Left kidney (tissue), 2 donors: ENCODE results near the gene LSM10. TPM values are rescaled to one million over a fixed set of nuclear protein-coding genes. Genes with fewer than 3 reads are reported as not detected.

Experiments used
- DNase-seq: peaks from one replicate; pipeline ENCODE4 v3.0.0-alpha.2; 2013
- polyA plus RNA-seq: library from polyadenylated mRNA; unstranded; fragments of 120-200 nt; gene quantifications from one replicate; pipeline ENCODE4 v1.2.1, GENCODE V29; 2013; ENCODE audit not compliant: insufficient read length

The LSM10 gene
- polyA plus RNA-seq, 1 donor, result 20.3 TPM

- no peak for DNase-seq
Measured at GRCh38 chr1:36352125-36352909, 45.4 kb downstream of the LSM10 start.

GRCh38 chr1:36351227-36351977, 46.3 kb downstream of the LSM10 start:
- no peak for DNase-seq

DNA sequence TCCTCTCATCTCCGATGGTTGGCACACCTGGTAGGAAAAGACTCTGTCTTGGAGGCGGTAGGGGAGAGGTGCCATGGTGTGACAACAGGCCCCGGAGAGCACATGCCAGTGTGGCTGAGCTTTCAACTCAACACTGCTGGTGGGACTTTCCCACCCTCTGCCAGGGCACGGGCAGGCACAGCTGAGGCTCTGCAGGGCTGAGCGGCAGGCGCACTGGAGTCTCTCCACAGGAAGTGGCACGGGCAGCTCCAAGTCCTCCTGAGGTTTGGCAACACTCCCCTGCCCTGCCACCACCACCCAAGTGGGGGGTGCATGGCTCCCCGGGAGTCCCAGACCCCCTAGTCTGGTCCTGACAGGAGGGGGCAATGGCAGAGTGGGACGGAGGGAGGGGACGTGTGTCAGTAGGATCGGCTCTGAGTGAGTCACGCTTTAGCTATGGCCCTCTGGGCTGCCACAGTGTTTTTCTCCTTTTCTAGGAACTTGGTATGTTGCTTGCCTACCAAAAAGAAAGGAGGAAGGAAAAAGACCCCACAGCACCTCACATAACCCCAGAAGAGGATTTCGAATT, 47.0 kb downstream of the LSM10 start:
- DNase-seq, result no peak

DNA sequence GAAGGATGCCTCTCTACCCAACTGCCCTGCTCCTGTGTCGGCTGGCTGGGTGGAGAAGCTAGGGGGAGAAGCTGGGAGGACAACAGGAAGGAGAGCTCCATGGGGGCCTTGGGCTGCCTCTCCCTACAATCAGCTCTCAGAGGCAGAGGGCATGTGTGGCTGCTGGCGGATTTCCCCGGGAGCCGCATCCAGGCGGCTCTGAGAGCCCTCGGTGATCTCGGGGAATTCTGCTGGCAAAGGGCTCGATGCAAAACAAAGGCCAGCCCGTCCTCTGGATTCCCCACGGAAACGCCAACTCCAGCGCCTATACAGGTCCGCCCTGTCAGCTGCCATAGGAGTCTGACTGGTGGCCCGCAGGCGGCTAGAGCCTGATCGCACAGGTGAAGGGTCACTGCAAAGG, 47.9 kb downstream of the LSM10 start:
- DNase-seq, result no peak

- no peak for DNase-seq
Measured at GRCh38 chr1:36349241-36349671, 48.5 kb downstream of the LSM10 start.

DNA sequence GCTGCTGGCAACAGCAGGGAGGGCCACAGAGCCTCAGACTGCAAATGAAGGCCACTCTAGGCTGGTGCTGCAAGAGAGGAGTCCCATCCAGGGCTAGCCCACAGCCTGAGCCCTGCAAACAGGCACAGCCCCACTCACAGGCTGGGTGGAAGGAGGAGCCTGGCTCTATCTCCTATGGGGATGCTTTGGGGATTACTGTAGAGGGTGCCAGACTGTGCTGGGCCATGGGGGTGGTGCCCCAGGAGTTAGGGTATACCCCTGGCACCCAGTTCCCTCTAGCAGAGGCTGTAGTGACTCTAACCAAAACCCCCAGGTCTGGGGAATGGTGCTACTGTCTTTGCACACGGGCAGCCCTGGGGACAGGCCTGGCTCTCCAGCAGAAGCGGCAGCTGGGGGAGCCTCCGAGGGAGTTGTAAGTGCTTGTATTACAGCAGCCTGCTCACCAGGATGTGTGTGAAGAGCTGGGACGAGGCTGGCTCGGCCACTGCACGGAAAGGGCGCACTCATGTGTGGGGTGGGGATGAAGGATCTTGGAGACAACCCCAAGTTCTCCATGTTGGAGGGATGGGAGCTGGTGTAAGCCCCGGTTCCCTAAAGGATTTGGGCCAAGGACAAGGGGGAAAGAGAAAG, 50.9 kb downstream of the LSM10 start:
- DNase-seq, result no peak

DNA sequence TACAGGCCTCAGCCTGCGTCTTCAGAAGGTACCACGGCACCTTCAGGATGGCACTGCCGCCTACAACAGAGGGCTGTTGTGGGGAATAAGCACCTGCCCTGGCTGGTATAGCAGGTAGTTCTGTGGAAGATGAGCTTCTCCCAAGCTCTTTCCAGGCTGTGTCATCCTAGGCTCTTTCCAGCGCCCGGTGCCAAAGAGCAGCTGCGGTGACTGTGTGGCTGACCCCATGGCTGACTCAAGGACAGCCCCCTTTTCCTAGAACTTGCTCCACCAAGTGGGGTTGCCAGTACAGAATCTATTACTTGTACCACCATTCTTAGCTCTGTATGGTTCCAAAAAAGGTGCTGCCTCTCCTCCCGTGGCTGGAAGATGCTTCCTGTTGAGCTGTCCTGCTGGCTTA, 52.4 kb downstream of the LSM10 start:
- DNase-seq, result no peak

- DNase-seq, result no peak
Measured at GRCh38 chr1:36344395-36344680, 53.4 kb downstream of the LSM10 start.

DNA sequence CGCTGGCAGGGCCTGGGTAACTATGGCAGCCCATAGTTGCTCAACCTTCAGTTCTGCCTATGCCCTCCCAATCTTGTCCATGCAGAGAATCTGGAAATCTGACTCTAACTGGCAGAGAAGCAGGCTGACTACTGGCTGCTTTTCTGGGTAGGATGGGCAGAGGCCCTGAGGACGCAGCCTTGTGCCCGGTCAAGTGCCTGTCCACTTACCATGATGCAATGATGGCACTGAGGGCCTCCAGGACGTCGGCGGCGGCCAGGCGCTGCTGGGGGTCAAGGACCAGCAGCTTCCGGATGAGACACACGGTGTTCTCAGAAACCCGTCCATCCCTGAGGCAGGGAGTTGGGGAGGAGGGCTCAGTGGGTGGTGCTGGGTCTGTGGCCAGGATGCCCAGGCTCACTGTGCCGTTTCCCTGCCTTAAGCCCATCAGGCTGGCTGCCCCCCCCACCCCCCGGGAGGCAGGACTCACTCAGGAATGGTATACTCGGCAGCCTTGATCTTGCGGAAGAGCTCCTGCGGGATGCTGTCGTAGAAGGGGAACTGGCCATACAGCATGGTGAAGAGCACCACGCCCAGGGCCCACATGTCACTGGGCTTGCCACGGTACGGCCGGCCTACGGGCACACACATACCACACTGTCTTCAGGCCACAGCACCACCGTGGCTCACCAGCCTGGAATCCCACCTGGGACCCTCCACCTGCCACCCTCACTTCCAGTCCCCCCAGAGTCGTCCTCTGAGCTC, 53.9 kb downstream of the LSM10 start:
- DNase-seq, result no peak

Other genes starting within 250 kb of the LSM10 start
- gene TRAPPC3, start 248.4 kb downstream of the LSM10 start, polyA plus RNA-seq, result 64.9 TPM
- gene MAP7D1, start 241.7 kb downstream of the LSM10 start, polyA plus RNA-seq, result 54.7 TPM
- 169 TPM for gene THRAP3, start 173.5 kb downstream of the LSM10 start, polyA plus RNA-seq
- 31.2 TPM for gene SH3D21, start 91.5 kb downstream of the LSM10 start, polyA plus RNA-seq
- gene EVA1B, start 74.3 kb downstream of the LSM10 start, polyA plus RNA-seq, result 37.6 TPM
- 40.4 TPM for gene STK40, start 12.0 kb downstream of the LSM10 start, polyA plus RNA-seq
- gene OSCP1, start 52.5 kb upstream of the LSM10 start, polyA plus RNA-seq, result 29.7 TPM
- gene MRPS15, start 66.5 kb upstream of the LSM10 start, polyA plus RNA-seq, result 68.0 TPM
- gene CSF3R, start 85.0 kb upstream of the LSM10 start, polyA plus RNA-seq, result 5.2 TPM